ENCODE results near the gene DSCAM. TPM values are rescaled to one million over a fixed set of nuclear protein-coding genes. Genes with fewer than 3 reads are reported as not detected.

Gene DSCAM
- total RNA-seq, 2 donors from 2014 or later = 18.5 to 25.5 TPM

- no peak overlapping the region for H3K27ac Mint-ChIP-seq
- no peak for TF ChIP-seq CTCF (conservative IDR thresholded peaks at IDR 0.05)
- Histone ChIP-seq H3K27me3 (ENCODE audit: control insufficient read depth, insufficient read depth, low read length, poor library complexity, severe bottlenecking) (no peaks in the 10 kb centered on the region), H3K27ac (ENCODE audit: low read depth, low read length) (no peak overlapping the region), H3K9me3 (ENCODE audit: control insufficient read depth, low read length) (no peaks in the 10 kb centered on the region), H3K9ac (ENCODE audit: extremely low read depth, low read length, poor library complexity, severe bottlenecking) (no peak overlapping the region), H3K4me1 (ENCODE audit: control insufficient read depth, insufficient read depth, low read length) (no peaks in the 10 kb centered on the region), H3K4me3 (ENCODE audit: low read length) (no peak overlapping the region), H3K36me3 (ENCODE audit: control insufficient read depth, insufficient read depth, low read length) (peaks cover 54% of the 10 kb centered on the region)
- no peaks in the 10 kb centered on the region for H3K4me1 Mint-ChIP-seq
- H3K27me3 Mint-ChIP-seq (ENCODE audit: insufficient read depth) = no peaks in the 10 kb centered on the region
- DNase-seq = no peak
- peaks cover 3% of the 10 kb centered on the region for H3K9me3 Mint-ChIP-seq
- peaks cover 23% of the 10 kb centered on the region for H3K36me3 Mint-ChIP-seq (ENCODE audit: low read depth)
- 80 to 93% methylated on average over 1 of the region's 2 CpGs for WGBS, 2 experiments (ENCODE audit: insufficient coverage in 1 of 2, insufficient read length in 1 of 2)
- H3K4me3 Mint-ChIP-seq = no peak overlapping the region
Measured at GRCh38 chr21:40402884-40403582, 443.9 kb downstream of the DSCAM start.

GRCh38 chr21:40395732-40396131, 451.2 kb downstream of the DSCAM start:
- 94 to 100% methylated on average over 4 to 7 of the region's 7 CpGs for WGBS, 2 experiments (ENCODE audit: insufficient coverage in 1 of 2, insufficient read length in 1 of 2)
- no peaks in the 10 kb centered on the region for H3K27me3 Mint-ChIP-seq (ENCODE audit: insufficient read depth)

DNA sequence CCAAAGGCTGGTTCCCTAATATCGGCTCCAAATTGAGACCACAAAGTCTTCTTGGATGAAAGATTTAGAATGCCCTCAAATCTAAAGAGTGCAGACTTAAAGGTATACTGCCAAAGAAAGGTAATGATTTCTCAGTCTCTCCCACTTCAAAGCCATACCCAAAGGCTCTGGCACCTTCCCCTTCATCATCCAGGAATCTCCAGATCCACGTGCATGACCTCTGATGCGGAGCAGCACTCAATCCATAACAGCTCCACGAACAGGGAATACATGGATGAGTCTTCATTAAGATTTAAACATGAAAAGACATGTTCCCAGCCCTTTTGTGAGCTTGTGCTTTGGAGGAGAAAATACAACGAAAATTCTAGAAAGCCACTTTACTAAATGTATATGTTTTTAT, 453.9 kb downstream of the DSCAM start:
- Mint-ChIP-seq H3K27ac (no peak overlapping the region), H3K27me3 (ENCODE audit: insufficient read depth) (no peaks in the 10 kb centered on the region), H3K9me3 (no peaks in the 10 kb centered on the region), H3K4me3 (no peak overlapping the region), H3K4me1 (no peaks in the 10 kb centered on the region), H3K36me3 (ENCODE audit: low read depth) (peaks cover 15% of the 10 kb centered on the region)
- no peaks in the 10 kb centered on the region for H3K9me3 ChIP-seq (ENCODE audit: control insufficient read depth, low read length)
- peaks cover 35% of the 10 kb centered on the region for H3K36me3 ChIP-seq (ENCODE audit: control insufficient read depth, insufficient read depth, low read length)
- 60 to 81% methylated on average over 1 to 4 of the region's 5 CpGs for WGBS, 2 experiments (ENCODE audit: insufficient coverage in 1 of 2, insufficient read length in 1 of 2)
- TF ChIP-seq CTCF (conservative IDR thresholded peaks at IDR 0.05) = no peak
- H3K27me3 ChIP-seq (ENCODE audit: control insufficient read depth, insufficient read depth, low read length, poor library complexity, severe bottlenecking) = no peaks in the 10 kb centered on the region
- H3K4me1 ChIP-seq (ENCODE audit: control insufficient read depth, insufficient read depth, low read length) = no peaks in the 10 kb centered on the region
- no peak overlapping the region for H3K4me3 ChIP-seq (ENCODE audit: low read length)
- DNase-seq = no peak
- H3K27ac ChIP-seq (ENCODE audit: low read depth, low read length) = no peak overlapping the region
- no peak overlapping the region for H3K9ac ChIP-seq (ENCODE audit: extremely low read depth, low read length, poor library complexity, severe bottlenecking)

More at GRCh38 chr21:40395732-40396131, 451.2 kb downstream of the DSCAM start:
- Mint-ChIP-seq H3K4me1 (no peaks in the 10 kb centered on the region), H3K4me3 (no peak overlapping the region), H3K36me3 (ENCODE audit: low read depth) (peaks cover 14% of the 10 kb centered on the region), H3K9me3 (no peaks in the 10 kb centered on the region), H3K27ac (no peak overlapping the region)
- Histone ChIP-seq H3K27ac (ENCODE audit: low read depth, low read length) (no peak overlapping the region), H3K27me3 (ENCODE audit: control insufficient read depth, insufficient read depth, low read length, poor library complexity, severe bottlenecking) (no peaks in the 10 kb centered on the region), H3K4me3 (ENCODE audit: low read length) (no peak overlapping the region), H3K9ac (ENCODE audit: extremely low read depth, low read length, poor library complexity, severe bottlenecking) (no peak overlapping the region), H3K4me1 (ENCODE audit: control insufficient read depth, insufficient read depth, low read length) (no peaks in the 10 kb centered on the region), H3K36me3 (ENCODE audit: control insufficient read depth, insufficient read depth, low read length) (peaks cover 44% of the 10 kb centered on the region), H3K9me3 (ENCODE audit: control insufficient read depth, low read length) (no peaks in the 10 kb centered on the region)
- DNase-seq = no peak
- TF ChIP-seq CTCF (conservative IDR thresholded peaks at IDR 0.05) = no peak

Measured in endodermal cell (in vitro differentiated cells).